Measurements from ENCODE around the gene MGME1. TPM values are rescaled to one million over a fixed set of nuclear protein-coding genes. Genes with fewer than 3 reads are reported as not detected.

Gene MGME1
- total and polyA plus RNA-seq, 2 of the 13 experiments (the other 11 are each of a cell fraction or from before 2014, with no cell fraction given), result 36.7 to 66.6 TPM

DNA sequence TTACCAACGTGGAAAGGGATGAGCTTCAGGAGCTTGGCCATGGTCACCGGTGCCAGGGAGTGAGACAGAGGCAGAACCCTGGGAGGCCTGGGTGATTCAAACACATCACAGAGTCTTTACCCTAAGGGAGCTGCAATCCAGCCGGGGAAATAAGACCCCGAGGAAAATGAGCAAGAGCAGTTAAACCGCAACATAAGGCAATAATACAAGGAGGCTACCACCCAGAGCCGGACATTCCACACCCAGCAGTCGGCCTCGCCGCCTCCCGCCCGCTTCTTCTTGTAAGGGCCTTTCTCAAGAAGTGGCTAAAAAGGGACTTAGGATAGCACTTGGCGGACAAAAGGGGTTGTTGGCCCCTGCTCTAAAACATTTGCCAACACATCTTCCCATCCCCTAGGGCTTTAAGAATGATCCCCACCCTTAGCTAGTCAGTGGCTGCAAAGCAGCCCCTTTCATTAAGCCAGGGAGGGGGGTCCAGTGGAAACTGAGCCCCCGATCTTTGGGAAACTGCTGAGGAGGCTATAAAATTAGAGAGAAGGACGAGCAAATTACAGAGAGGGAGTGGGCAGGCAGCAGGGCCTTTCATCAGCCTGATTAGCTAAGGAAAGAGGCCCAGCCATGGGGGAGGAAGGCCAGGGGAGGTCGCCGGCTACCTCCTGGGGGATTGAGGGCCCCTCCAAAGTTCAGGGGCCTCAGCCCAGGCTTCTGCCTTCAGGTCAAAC lies 34.5 kb upstream of the MGME1 start:
- POLR2A ChIA-PET, result interaction anchor here (1.4 to 1.8 kb wide), 4 partner anchors 24 to 252 kb away, joined by 4 to 6 read pairs (median 5); partner anchors contain the start of gene RRBP1
- H3K9ac ChIP-seq (ENCODE audit: insufficient read depth, low read depth, low read length), result no peak overlapping the region
- FAIRE-seq (no peak), ATAC-seq (no peak), DNase-seq (ENCODE audit: low spot score) (no peak)
- H2AFZ ChIP-seq (ENCODE audit: low read length), result no peak overlapping the region
- 59% methylated on average over 16 of the region's 16 CpGs for WGBS (ENCODE audit: low lambda C conversion rate)
- no peaks in the 10 kb centered on the region for H3K36me3 ChIP-seq (replicated peaks in 1 of 2; ENCODE audit: control insufficient read depth in 1 of 2, insufficient read depth in 2 of 2, low read length in 2 of 2)
- no peak overlapping the region for H3K27ac ChIP-seq (ENCODE audit: extremely low read length, insufficient read depth, low read length)
- H3K4me1 ChIP-seq (ENCODE audit: insufficient read depth, low read length), result peaks cover 47% of the 10 kb centered on the region
- CTCF ChIA-PET (ENCODE audit: low intra/inter-chr PET ratio, low total read pairs), result no interaction called here
- no peaks in the 10 kb centered on the region for H4K20me1 ChIP-seq (ENCODE audit: insufficient read depth, low read length)
- BruUV-seq (replicated peaks), result no TSS peak
- in situ Hi-C loops (cut with HindIII; ENCODE audit: extremely low pct_ligation_motif_present, low pct_unique_long_range_greater_than_20kb) (loop anchor here (10.0 kb wide), 1 partner anchor 400 kb away; the partner anchor contains the start of gene BFSP1), intact Hi-C loops (cut with micrococcal nuclease; ENCODE audit: unreplicated experiment) (no loop called here)
- peaks cover 8 to 34% of the 10 kb centered on the region in 2 experiments; a peak in 4 of 5 replicates for H3K27me3 ChIP-seq (ENCODE audit: control insufficient read depth in 1 of 2, insufficient read depth in 2 of 2, low read length in 2 of 2)
- peaks cover 9% of the 10 kb centered on the region; the same call in 1 of the 2 replicates for H3K9me3 ChIP-seq (ENCODE audit: low read length)
- no peaks in the 10 kb centered on the region for H3K79me2 ChIP-seq (ENCODE audit: insufficient read depth, low read length)
- no peak overlapping the region for H3K4me3 ChIP-seq (replicated peaks in 1 of 3; ENCODE audit: insufficient read depth in 1 of 3, low read depth in 2 of 3, low read length in 3 of 3)
- peak overlapping the region; percentile 13; the same call in 1 of the 2 replicates for H3K4me2 ChIP-seq (ENCODE audit: low read depth, low read length)
- TF ChIP-seq, protein P1, sequence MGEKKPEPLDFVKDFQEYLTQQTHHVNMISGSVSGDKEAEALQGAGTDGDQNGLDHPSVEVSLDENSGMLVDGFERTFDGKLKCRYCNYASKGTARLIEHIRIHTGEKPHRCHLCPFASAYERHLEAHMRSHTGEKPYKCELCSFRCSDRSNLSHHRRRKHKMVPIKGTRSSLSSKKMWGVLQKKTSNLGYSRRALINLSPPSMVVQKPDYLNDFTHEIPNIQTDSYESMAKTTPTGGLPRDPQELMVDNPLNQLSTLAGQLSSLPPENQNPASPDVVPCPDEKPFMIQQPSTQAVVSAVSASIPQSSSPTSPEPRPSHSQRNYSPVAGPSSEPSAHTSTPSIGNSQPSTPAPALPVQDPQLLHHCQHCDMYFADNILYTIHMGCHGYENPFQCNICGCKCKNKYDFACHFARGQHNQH (CRISPR knock-in tag; IDR thresholded peaks at IDR 0.05), result no peak
- TF ChIP-seq RARA (CRISPR knock-in tag; IDR thresholded peaks at IDR 0.05), result 0 out of 2 replicates have a peak, but pooled peaks have one; percentile 0
- no peak for TF ChIP-seq ERF (CRISPR knock-in tag; IDR thresholded peaks at IDR 0.05)
- TF ChIP-seq ZNF614 (CRISPR knock-in tag; IDR thresholded peaks at IDR 0.05; ENCODE audit: borderline replicate concordance), result no peak
- TF ChIP-seq ELF4 (CRISPR knock-in tag; IDR thresholded peaks at IDR 0.05; ENCODE audit: borderline replicate concordance), result no peak
- TF ChIP-seq ZNF263 (CRISPR knock-in tag; IDR thresholded peaks at IDR 0.05), result no peak
- no peak for TF ChIP-seq PRPF4 (IDR thresholded peaks at IDR 0.05; ENCODE audit: low read depth, low read length, poor library complexity, severe bottlenecking)
- TF ChIP-seq, protein P2, sequence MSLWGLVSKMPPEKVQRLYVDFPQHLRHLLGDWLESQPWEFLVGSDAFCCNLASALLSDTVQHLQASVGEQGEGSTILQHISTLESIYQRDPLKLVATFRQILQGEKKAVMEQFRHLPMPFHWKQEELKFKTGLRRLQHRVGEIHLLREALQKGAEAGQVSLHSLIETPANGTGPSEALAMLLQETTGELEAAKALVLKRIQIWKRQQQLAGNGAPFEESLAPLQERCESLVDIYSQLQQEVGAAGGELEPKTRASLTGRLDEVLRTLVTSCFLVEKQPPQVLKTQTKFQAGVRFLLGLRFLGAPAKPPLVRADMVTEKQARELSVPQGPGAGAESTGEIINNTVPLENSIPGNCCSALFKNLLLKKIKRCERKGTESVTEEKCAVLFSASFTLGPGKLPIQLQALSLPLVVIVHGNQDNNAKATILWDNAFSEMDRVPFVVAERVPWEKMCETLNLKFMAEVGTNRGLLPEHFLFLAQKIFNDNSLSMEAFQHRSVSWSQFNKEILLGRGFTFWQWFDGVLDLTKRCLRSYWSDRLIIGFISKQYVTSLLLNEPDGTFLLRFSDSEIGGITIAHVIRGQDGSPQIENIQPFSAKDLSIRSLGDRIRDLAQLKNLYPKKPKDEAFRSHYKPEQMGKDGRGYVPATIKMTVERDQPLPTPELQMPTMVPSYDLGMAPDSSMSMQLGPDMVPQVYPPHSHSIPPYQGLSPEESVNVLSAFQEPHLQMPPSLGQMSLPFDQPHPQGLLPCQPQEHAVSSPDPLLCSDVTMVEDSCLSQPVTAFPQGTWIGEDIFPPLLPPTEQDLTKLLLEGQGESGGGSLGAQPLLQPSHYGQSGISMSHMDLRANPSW (CRISPR knock-in tag; IDR thresholded peaks at IDR 0.05; ENCODE audit: borderline replicate concordance), result no peak
- TF ChIP-seq BORCS8-MEF2B (CRISPR knock-in tag; IDR thresholded peaks at IDR 0.05), result no peak
- TF ChIP-seq FOXK1 (CRISPR knock-in tag; IDR thresholded peaks at IDR 0.05; ENCODE audit: borderline replicate concordance, low read depth), result no peak
- TF ChIP-seq NR0B2 (CRISPR knock-in tag; IDR thresholded peaks at IDR 0.05), result no peak
- no peak for TF ChIP-seq CENPT (CRISPR knock-in tag; IDR thresholded peaks at IDR 0.05; ENCODE audit: low read depth)
- peak; percentile 22 for TF ChIP-seq ZNF883 (CRISPR knock-in tag; IDR thresholded peaks at IDR 0.05; ENCODE audit: not compliant biosample characterization)
- TF ChIP-seq, protein P3, sequence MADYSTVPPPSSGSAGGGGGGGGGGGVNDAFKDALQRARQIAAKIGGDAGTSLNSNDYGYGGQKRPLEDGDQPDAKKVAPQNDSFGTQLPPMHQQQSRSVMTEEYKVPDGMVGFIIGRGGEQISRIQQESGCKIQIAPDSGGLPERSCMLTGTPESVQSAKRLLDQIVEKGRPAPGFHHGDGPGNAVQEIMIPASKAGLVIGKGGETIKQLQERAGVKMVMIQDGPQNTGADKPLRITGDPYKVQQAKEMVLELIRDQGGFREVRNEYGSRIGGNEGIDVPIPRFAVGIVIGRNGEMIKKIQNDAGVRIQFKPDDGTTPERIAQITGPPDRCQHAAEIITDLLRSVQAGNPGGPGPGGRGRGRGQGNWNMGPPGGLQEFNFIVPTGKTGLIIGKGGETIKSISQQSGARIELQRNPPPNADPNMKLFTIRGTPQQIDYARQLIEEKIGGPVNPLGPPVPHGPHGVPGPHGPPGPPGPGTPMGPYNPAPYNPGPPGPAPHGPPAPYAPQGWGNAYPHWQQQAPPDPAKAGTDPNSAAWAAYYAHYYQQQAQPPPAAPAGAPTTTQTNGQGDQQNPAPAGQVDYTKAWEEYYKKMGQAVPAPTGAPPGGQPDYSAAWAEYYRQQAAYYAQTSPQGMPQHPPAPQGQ (CRISPR knock-in tag; IDR thresholded peaks at IDR 0.05; ENCODE audit: borderline replicate concordance), result no peak
- no peak for TF ChIP-seq GPN1 (CRISPR knock-in tag; IDR thresholded peaks at IDR 0.05; ENCODE audit: borderline replicate concordance)
- TF ChIP-seq ZNF317 (CRISPR knock-in tag; IDR thresholded peaks at IDR 0.05), result no peak

All from HepG2 (cell line).